NCI-H146 treated with DMSO at 0.1 percent for 48 hours (cell line): ENCODE data around the gene ERG.

ENCODE experiments used
- DNase-seq: peaks from one replicate; lab custom pipeline; 2025; ENCODE audit not compliant: unreplicated experiment; lab: John Stamatoyannopoulos, UW

ERG gene

GRCh38 chr21:38475519-38475918 lies 22.8 kb downstream of the ERG start:
- DNase-seq, result no peak

- DNase-seq, result no peak
Measured at GRCh38 chr21:38474796-38475195, 23.5 kb downstream of the ERG start.

DNA sequence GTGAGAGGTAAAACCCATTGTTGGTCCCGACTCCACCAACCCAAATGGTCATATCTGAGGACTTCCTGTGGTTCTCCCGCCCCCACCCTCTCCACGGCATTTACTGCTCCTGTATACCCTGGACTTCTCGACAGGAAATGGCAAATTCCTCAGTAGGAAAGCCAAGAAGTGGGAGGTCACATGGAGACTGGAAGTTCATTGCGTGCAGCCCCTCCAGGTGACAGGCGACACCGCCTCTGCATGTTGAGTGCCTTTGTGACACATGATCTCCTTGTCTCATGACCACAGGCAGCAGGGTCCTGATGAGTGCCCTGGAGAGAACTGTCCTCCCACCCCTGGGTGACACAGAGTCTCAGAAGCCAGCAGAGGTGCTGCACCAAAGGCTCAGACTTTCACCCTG lies 24.2 kb downstream of the ERG start:
- DNase-seq, result no peak

- DNase-seq, result no peak
Measured at GRCh38 chr21:38472412-38473108, 25.7 kb downstream of the ERG start.

DNA sequence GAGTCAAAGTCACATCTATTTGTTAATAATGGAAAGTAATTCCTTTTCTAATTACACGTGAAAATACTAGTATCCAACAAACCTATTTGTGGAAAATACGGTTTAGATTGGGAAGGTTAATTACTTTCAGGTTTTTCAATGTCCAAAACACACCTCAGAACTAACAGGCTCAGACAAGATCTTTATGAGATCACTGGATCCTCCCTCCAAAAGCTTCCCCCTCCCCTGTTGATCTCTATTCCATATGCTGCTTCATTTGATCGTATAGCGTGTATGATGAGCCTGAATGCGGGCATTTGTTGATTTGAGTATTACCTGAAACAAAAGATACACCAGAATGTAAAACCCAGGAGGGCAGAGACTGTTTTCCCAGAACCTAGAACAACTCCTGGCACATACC lies 26.5 kb downstream of the ERG start:
- no peak for DNase-seq

- no peak for DNase-seq
Measured at GRCh38 chr21:38470755-38471154, 27.5 kb downstream of the ERG start.

GRCh38 chr21:38469642-38470041 lies 28.6 kb downstream of the ERG start:
- DNase-seq, result no peak

DNA sequence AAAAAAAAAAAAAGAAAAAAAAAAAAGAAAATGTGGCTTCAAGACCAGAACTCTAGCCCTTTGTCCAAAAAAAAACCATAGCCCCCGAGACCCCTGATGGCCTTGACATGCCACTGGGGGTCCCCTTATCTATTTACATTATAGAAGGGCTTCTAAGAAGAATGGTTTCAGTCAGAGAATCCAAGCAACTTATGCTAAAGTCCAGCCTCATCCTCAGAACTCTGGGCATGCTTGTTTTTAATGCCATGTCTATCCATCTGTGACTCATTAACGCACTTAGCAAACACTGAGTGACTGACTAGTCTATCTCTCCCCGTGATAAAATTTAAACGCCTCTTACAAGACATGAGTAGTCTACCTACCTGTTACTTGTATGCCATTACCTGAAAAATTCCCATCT lies 29.3 kb downstream of the ERG start:
- no peak for DNase-seq

DNA sequence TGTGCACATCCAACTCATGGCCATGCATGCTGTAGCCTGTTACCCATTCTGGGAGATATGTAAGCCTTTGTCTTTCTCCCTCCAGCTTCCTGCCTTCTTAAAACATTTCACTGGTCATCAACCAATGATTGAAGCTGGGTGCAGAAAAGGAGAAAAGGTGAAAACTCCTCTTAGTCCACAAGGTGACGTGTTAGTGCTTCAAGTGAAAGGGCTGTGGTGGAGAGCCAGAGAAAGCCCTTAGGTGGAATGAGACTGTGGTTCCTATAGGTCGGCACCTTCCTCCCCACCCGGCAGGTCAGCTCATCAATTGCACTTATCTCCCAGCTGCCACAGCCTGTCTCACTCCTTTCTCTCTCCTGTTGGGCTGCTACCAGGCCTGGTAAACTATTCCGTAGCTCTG lies 30.4 kb downstream of the ERG start:
- DNase-seq, result no peak

GRCh38 chr21:38467374-38467773 lies 30.9 kb downstream of the ERG start:
- no peak for DNase-seq

- no peak for DNase-seq
Measured at GRCh38 chr21:38460171-38460742, 38.0 kb downstream of the ERG start.

- DNase-seq, result no peak
Measured at GRCh38 chr21:38459490-38459889, 38.8 kb downstream of the ERG start.

DNA sequence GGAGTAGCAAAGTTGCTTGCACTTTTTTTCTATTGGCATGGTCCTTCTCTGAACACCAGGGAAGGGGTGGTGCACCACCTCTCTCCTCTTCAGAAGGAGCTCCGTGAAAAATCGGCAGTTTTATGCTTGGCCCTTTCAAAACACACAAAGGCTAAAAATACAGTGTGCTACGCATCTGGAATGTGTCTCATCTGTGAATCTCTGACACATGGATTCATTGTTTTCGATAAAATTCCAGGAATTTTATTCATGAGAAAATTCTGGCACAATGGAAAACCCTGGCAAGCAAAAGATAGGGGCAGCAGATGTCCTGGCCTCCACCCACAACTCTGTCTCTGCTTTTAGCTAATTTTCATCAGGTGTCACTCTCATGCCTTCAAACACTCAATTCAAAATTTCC lies 42.9 kb downstream of the ERG start:
- DNase-seq, result no peak

- DNase-seq, result no peak
Measured at GRCh38 chr21:38454702-38455101, 43.6 kb downstream of the ERG start.

DNA sequence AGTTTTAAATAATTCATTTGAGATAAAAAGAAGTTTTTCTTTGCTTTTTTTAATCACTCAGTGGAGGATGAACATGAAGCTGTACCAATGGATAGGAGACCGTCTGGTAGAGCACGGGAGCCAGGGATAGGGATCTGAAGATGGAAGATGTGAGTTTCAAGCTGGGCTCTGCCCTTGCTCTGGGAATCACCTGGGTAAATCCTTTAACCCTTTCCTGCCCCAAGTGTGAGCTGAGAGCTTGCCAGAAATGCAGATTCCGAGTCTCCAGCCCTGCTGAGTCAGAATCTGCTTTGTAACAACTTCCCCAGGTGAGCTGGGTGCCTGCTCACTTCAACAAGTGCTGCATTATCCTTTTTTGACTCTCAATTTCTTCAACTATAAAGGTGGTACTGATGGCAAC lies 44.1 kb downstream of the ERG start:
- DNase-seq, result no peak

DNA sequence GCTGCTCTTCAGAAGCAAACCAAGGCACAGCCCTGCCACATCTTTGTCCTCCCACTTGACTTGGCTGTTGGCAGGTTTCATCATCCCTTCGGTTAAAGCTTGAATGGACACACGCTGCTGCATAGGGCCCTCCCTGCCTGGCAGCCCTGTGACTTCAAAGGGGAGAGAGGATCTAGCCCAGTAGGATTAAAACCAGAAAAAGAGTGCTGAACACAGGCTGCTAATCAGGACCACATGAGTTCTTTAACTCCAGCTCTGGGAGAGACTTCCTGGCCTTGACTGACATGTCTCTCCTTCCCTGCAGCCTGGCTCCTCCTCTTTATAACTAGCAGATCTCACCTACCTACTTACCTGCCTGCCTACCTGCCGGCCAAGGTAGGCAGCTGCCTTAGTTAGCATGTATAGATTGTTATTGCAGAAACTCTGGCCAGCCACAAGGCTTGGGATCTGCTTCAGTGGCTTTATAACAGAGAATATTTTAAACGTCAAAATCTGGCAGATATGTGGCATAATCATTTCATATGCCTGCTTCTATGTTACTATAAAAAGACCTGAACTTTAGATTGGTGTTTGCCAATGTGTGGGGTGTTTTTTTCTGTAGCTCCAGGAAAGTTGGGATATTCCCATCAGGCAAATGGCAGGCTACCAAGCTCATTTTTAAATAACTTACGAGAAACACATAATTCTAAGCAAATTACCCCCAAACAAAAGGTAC lies 49.4 kb downstream of the ERG start:
- DNase-seq, result no peak

DNA sequence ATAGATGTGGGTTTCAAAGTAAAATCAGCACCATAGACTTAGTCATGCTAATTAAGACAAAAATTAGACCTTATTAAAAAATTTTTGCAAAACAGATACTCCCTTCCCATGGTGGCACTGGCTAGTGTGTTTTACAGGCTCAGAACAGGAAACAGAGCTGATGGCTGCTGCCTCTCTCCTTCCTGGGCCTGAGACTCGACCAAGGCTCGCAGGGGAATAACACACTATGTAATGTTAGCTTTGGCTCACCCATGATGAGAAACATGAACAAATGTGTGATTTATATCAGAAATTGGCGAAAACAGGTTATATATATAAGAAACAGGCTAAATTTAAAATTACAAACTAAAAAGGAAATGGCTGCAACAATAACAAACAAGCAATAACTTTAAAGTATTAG lies 50.7 kb downstream of the ERG start:
- no peak for DNase-seq

GRCh38 chr21:38444691-38445090 lies 53.6 kb downstream of the ERG start:
- no peak for DNase-seq

GRCh38 chr21:38443110-38443509 lies 55.2 kb downstream of the ERG start:
- DNase-seq, result no peak

GRCh38 chr21:38441153-38441552 lies 57.1 kb downstream of the ERG start:
- no peak for DNase-seq

DNA sequence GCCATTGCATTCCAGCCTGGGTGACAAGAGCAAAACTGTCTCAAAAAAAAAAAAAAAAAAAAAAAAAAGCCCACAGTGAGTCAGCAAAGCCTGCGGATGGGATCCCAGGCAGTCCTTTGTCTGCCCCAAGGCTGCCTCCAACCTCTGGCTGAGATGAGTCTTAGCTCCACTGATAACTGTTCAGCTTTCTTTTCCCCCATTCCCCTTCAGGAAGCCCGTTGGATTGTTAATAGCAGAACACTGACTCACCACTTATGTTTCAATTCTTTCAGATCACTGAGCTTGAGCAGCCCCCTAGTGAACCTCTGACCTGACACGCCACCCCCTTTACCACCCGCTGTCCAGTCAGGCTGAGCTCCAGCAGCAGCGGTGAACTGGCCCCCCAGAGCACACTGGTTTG lies 57.5 kb downstream of the ERG start:
- no peak for DNase-seq

DNA sequence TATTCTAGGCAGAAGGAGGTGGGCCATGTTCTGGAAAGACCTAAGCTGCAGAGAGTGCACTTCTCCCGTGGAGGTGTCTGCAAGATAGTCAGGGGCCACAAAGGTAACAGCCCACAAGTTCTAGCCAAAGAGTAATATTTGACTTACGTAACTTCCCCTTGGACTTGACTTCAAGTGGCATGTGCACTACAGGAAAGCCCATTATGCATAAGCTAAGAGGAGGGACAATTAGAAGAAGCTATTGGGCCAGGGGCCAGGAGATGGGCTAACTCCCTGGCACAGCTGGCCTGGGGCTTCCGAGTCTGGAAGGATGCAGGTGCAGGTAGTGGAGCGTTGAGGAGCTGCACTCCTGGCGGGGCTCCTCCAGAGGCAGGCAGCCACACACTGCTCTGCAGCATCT lies 58.3 kb downstream of the ERG start:
- no peak for DNase-seq

- DNase-seq, result no peak
Measured at GRCh38 chr21:38439426-38439825, 58.9 kb downstream of the ERG start.
